Kidney (tissue), 14 donors: ENCODE measurements around the gene PLG. TPM values are rescaled to one million over a fixed set of nuclear protein-coding genes. Genes with fewer than 3 reads are reported as not detected.

Experiments used
- DNase-seq, 5 donors: peaks; one replicate each; pipeline ENCODE4 v3.0.0-alpha.2; 2013 to 2020
- FAIRE-seq: peaks from 2 replicates; lab custom pipeline; 2012; peaks lifted over from hg19 to GRCh38; lab: Jason Lieb, UNC
- H3K27ac ChIP-seq, 2 donors: one replicate each; pipeline ENCODE4 v1.7.0; 2013; ENCODE audit warnings: low read depth in 2 of 2, low read length in 2 of 2, inconsistent platforms in 1 of 2
- H3K27me3 ChIP-seq: one replicate; pipeline ENCODE4 v1.7.1; 2013; ENCODE audit warnings: low read length, inconsistent platforms; ENCODE audit not compliant: control insufficient read depth, insufficient read depth
- H3K36me3 ChIP-seq, 3 donors: one replicate each; pipeline versions ENCODE4 v1.7.0 to v1.7.1; 2013; ENCODE audit warnings: low read length in 3 of 3, control low read depth in 1 of 3, inconsistent platforms in 1 of 3; ENCODE audit not compliant: insufficient read depth in 3 of 3, control insufficient read depth in 2 of 3
- H3K4me1 ChIP-seq, 3 donors: one replicate each; pipeline versions ENCODE4 v1.7.0 to v1.7.1; 2013; ENCODE audit warnings: low read length in 3 of 3, inconsistent platforms in 1 of 3, low read depth in 1 of 3; ENCODE audit not compliant: control insufficient read depth in 2 of 3, insufficient read depth in 2 of 3
- H3K4me3 ChIP-seq, 3 donors: one replicate each; pipeline versions ENCODE4 v1.7.0 to v1.8.1; 2013; ENCODE audit warnings: low read length in 3 of 3, control low read depth in 1 of 3, inconsistent platforms in 1 of 3
- H3K9ac ChIP-seq, 3 donors: one replicate each; pipeline versions ENCODE4 v1.7.0 to v1.7.1; 2013; ENCODE audit warnings: low read length in 3 of 3, control low read depth in 1 of 3, inconsistent platforms in 1 of 3
- H3K9me3 ChIP-seq, 3 donors: one replicate each; pipeline versions ENCODE4 v1.7.0 to v1.7.1; 2013; ENCODE audit warnings: low read length in 3 of 3, control low read depth in 1 of 3, inconsistent platforms in 1 of 3; ENCODE audit not compliant: control insufficient read depth in 2 of 3, insufficient read depth in 1 of 3
- CTCF ChIP-seq: IDR thresholded peaks from 3 replicates; pipeline ENCODE4 v1.5.1; 2012; ENCODE audit warnings: mild to moderate bottlenecking, moderate library complexity, borderline replicate concordance; ENCODE audit not compliant: insufficient read depth; ENCODE audit errors: extremely low read depth
- intact Hi-C: fragments of 100-400 bp; cut with DNase I; formaldehyde crosslinking; loops from one replicate; pipeline ENCODE4 v1.11.1; 2022
- polyA plus RNA-seq: library from polyadenylated mRNA; stranded (reverse); fragments of 350-450 nt; fragmentation: Illumina TruSeq; extraction: RNeasy Lipid Tissue Mini Kit (QIAGEN cat#74804); gene quantifications from one replicate; pipeline ENCODE4 v1.2.3, GENCODE V29; 2014; ENCODE audit warnings: low read depth, low replicate concordance; ENCODE audit not compliant: insufficient read depth
- total RNA-seq: library from RNA; stranded (reverse); fragmentation: NEBNext Ultra II Directional; extraction: Animal tissue kit (Norgen Biotek cat#: 25700); gene quantifications from one replicate; pipeline ENCODE4 v1.2.1, GENCODE V29; 2021
- donor health status: control.
- donor health status: control.
- donor health status: control.
- donor health status: control.
- donor health status: control.
- donor health status: DM: yes; HTN: yes; CAD: no.
- donor health status: Normal renal cell carcinoma (clear cell type).

PLG gene
- total and polyA plus RNA-seq, 2 donors from 2014 or later: 2.4 to 211 TPM

GRCh38 chr6:160714731-160715316 lies 12.8 kb downstream of the PLG start:
- H3K27me3 ChIP-seq: no peaks in the 10 kb centered on the region
- H3K4me3 ChIP-seq: no peak overlapping the region
- intact Hi-C loops: no loop called here
- peaks cover 0 to 32% (median 4%) of the 10 kb centered on the region in 3 donors for H3K36me3 ChIP-seq
- no peak for FAIRE-seq
- DNase-seq: peak in 1 of 5 donors; percentile 8
- H3K9ac ChIP-seq: no peak overlapping the region
- peaks cover 0 to under 1% (median 0%) of the 10 kb centered on the region in 3 donors for H3K4me1 ChIP-seq
- H3K27ac ChIP-seq: no peak overlapping the region
- H3K9me3 ChIP-seq: no peaks in the 10 kb centered on the region
- TF ChIP-seq CTCF: no peak

GRCh38 chr6:160730911-160731310 lies 28.9 kb downstream of the PLG start:
- intact Hi-C loops: loop anchor here (10.0 kb wide), 1 partner anchor 644 kb away; no protein-coding TSS in a partner anchor
- DNase-seq (peak in 1 of 5 donors; percentile 7), FAIRE-seq (no peak)
- H3K4me1 ChIP-seq: no peaks in the 10 kb centered on the region
- peaks cover 0 to 24% (median 5%) of the 10 kb centered on the region in 3 donors for H3K36me3 ChIP-seq
- no peak for TF ChIP-seq CTCF
- H3K27ac ChIP-seq: no peak overlapping the region
- no peaks in the 10 kb centered on the region for H3K27me3 ChIP-seq
- no peak overlapping the region for H3K9ac ChIP-seq
- no peaks in the 10 kb centered on the region for H3K9me3 ChIP-seq
- H3K4me3 ChIP-seq: no peak overlapping the region

- Histone ChIP-seq H3K4me3 (no peak overlapping the region), H3K36me3 (peaks cover 0 to 24% (median 5%) of the 10 kb centered on the region in 3 donors), H3K27me3 (no peaks in the 10 kb centered on the region), H3K4me1 (no peaks in the 10 kb centered on the region), H3K27ac (no peak overlapping the region), H3K9ac (no peak overlapping the region), H3K9me3 (no peaks in the 10 kb centered on the region)
- DNase-seq (peak in 4 of 5 donors; percentile 46 to 75 (median 60)), FAIRE-seq (no peak)
- peak; percentile 72 for TF ChIP-seq CTCF
- intact Hi-C loops: loop anchor here (10.0 kb wide), 1 partner anchor 642 kb away; no protein-coding TSS in a partner anchor
Observed at GRCh38 chr6:160733050-160733646, 31.1 kb downstream of the PLG start.
